HG02852 (cell line): ENCODE results near the gene ATP1A4.

Experiments used
- ATAC-seq: cut with Tn5 transposase; IDR thresholded peaks from one replicate; pipeline ENCODE4 v1.9.1; 2021; ENCODE audit warnings: mild to moderate bottlenecking, moderate library complexity; ENCODE audit not compliant: unreplicated experiment

Gene ATP1A4

DNA sequence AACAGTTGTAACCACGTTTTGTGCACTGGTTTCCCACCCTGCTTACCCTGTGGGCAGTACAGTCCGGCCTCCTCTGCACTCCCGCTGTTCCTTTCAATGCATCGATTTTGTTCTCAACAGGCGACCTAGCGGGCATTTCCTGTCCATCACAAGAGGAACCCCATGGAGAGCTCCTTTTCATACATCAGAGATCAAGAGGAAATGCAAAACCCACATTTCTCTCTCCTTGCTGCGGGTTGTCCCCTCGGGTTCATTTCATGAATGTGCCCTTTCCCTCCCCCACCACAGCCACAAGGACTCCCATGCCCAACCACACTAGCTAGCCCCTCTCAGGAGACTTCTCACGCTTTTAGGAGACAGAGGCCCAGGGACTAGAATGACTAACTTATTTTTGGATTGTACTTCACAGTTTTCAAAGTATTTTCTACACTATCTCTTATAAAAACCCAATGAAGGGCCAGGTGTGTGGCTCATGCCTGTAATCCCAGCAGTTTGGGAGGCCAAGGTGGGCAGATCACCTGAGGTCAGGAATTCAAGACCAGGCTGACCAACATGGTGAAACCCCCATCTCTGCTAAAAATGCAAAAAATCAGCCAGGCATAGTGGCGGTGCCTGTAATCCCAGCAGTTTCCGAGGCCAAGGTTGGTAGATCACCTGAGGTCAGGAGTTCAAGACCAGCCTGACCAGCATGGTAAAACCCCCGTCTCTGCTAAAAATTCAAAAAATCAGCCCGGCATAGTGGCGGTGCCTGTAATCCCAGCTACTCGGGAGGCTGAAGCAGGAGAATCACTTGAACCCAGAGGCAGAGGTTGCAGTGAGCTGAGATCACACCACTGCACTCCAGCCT lies 18.4 kb downstream of the ATP1A4 start:
- ATAC-seq = no peak

DNA sequence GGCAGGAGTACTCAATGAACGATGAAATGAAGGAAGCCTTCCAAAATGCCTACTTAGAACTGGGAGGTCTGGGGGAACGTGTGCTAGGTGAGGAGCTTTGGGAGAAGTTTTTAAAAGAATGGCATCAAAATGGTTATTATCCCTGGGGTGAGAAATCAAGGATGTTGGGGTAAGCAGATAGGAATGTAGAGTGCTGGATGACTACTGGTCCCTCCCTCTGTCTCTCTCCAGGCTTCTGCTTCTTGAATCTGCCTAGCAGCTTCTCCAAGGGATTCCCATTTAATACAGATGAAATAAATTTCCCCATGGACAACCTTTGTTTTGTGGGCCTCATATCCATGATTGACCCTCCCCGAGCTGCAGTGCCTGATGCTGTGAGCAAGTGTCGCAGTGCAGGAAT lies 20.0 kb downstream of the ATP1A4 start:
- ATAC-seq = no peak

DNA sequence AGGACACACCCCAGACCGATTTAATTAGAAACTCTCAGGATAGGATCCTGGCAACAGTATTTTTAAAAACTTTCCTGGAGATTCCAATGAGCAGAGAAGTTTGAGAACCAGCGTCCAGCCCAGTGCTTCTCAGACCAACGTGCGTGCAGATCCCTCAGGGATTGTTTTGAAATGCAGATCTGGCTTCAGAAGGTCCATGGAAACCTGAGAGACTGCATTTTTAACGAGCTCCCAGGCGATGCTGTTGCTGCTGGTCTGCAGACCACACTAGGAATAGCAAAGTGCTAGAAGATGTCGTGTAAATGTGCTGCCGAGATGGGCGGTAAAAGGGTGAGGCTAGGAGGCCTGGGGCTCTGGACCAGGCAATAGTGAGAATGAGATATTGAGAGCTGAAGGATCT lies 20.6 kb downstream of the ATP1A4 start:
- ATAC-seq = no peak

DNA sequence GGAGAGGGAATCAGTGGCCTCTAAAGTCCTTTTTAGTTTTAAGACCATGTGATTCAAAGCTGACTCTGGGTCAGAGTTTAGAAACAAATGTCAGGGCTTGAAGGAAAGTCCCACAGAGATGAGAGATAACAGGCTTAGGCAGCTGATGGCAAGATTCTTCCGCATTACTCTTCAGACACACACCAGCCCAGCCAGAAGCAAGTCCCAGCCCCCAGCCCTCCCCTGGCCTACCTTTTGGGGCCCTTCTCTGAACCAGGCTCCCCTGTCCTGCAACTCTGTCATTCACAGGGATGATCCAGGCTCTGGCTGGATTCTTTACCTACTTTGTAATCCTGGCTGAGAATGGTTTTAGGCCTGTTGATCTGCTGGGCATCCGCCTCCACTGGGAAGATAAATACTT lies 25.8 kb downstream of the ATP1A4 start:
- no peak for ATAC-seq

DNA sequence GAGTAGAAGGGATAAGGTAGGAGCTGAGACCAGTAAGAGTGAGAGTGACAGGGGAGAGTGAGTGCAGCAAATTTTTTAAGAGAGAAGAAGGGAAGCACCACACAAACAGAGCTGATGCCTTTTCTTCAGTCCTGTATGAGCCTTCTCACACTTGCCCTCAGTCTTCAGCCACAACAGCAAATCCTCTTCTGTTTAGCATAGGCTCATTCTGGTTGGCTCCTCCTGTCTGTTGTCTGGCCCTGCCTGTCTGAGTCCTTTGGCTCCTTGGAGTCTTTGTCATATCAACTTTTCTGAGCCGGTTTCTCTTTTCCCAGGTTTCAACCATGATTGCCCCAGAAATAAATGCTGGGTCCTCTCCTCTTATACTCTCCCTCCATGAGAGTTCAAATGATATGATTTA lies 26.3 kb downstream of the ATP1A4 start:
- no peak for ATAC-seq

DNA sequence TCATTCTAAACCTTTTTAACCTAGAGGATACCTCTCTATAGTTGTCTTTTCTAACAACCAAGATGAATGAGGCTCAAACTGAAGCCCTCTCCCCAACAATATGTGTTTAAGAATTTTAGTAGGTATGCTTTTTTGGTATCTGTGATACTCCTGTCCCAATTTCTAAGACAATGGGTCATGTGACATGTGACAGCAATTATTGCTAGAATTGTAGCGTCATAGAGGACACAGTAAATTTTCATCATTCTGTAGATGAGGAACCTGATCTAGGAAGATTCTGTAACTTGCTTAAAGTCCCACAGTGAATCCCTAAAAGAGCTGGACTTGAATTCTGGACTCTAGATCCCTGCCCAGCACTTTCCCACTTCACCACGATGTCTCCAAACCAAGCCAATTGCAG lies 27.3 kb downstream of the ATP1A4 start:
- no peak for ATAC-seq

DNA sequence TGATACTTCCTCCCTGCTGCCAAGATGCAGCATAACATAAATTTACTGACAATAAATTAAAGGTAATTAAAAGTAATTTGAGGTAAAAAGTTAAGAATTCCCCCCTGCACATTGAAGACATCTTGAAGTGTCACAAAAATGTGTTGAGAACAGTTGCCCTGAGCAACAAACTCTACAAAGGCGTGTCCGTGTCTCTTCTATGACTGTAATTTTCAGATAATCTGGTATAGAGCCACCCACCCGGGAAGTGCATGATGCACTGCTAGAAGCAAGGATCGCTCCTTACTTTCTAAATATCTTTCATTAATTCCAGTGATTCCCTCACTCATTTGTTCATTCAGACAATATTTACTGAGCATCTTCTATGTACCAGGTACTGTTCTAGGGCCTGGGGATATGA lies 27.9 kb downstream of the ATP1A4 start:
- ATAC-seq = no peak

DNA sequence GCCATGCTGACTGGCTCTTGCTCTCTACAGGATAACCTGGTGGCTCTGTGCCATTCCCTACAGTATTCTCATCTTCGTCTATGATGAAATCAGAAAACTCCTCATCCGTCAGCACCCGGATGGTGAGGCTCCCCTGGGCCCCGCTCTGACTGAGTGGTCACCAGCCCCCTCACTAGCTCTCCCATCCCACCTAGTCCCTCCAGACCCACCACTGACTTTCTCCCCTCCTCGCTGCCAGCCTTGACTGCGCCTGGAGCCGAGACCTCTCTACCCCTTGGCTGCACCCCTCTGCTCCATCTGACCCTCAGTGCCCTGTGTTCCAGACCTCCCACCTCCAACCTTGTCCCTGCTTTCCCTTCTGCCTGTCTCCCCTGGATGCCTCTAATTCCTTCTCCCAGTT lies 34.8 kb downstream of the ATP1A4 start:
- no peak for ATAC-seq

DNA sequence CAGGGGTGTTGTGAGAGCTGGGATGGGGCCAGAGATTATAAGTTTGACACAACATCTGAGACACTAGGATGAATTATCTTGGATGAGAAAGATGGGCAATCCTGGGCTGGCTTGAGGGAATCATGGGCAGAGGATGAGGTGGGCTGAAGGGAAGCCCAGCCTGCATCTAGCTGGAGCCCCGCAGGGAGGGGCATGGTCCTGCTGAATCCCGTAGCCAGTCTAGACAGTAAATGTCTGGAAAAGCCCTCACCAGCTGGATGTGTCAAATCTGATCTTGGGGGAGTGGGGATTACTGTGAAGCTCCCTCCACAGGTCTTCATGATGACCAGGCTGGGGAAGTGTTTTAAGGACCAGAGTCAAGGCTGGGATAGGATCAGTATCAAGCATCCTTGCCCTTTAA lies 35.3 kb downstream of the ATP1A4 start:
- no peak for ATAC-seq

DNA sequence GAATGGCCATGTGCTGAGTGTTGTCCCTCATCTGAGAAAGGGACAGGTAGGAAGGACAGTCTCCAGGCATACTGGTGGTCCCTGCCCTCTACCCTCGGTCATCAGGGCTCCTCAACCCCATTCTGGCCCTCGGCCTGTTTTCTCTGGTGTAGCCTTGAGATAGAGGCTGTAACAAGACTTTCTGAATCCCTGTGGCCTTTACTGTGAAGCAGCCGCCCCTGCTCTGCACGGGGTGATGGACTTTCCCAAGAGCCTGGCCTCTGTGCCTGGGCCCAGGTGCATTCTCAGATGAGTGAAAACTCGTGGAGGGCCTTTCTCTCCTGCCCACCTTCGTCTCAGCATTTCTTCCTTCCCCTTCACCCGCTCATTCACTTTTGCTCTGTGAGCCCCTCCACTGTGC lies 36.0 kb downstream of the ATP1A4 start:
- no peak for ATAC-seq

DNA sequence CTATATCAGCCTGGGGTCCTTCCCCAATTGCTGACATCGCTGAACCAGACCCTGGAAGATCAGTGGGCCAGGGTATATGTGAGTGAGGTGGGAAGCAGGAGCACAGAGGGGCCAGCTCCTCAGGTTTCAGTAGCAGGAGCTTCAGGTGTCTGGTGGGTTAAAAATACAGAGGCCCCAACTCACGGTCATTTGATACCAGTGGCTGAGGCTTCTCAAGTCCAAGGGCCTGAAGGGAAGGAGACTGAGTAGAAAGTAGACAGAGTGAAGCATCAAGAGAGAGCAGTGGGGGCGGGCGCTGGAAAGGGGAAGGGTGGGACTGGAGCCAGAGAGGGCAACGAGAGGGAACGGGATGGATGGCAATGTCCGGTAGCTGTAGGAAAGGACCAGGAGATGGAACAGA lies 36.9 kb downstream of the ATP1A4 start:
- ATAC-seq = no peak

DNA sequence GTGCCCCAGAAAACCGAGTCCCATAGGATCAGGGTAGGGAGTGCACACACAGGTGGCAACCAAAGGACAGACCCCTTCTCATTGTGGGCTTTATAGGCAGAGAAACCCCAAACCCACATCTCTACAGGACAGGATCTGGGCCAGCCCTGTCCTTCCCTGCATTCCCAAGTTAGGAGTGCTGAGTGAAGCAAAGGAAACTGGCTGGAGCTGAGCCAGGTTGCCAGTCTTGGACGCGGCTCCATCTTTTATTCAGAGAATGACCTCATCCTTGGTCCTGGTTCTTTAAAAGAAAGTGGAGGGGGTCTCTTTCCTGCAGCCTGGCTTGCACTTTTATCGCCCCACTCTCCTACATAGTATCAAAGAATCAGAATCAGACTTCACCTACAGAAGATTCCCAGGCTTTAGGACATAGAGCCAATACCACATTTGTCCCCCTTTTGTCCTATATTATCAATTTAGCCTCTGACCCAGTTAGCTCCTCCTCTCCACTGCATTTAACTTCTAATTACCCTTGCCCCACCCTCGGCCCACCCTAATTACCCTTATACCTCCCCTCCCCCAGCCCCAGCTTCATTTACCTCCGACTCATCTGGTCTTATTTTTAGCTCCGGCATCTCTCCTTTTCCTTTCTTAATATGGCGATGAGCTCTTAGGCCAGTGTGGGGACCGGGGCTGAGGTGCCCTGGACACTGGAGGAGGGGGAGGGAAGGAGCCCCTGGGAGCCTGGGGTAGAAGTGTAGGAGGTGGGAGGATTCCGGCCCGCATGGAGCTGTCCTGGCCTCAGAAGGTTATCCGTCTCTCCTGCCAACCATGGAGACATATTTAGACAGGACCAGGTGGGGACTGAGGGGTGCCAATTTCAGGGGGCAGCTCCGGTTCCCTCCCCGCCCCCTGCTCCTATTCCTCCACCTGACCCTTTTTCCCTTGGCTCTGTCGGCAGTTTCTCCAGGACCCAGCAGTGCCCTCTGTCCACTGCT lies 38.5 kb downstream of the ATP1A4 start, which contains the start of gene CASQ1:
TSS of gene CASQ1 (plus strand) at position 927 of the 977 bp plus-strand sequence. CDS start 177 bp downstream, outside the sequence.
- ATAC-seq = no peak

DNA sequence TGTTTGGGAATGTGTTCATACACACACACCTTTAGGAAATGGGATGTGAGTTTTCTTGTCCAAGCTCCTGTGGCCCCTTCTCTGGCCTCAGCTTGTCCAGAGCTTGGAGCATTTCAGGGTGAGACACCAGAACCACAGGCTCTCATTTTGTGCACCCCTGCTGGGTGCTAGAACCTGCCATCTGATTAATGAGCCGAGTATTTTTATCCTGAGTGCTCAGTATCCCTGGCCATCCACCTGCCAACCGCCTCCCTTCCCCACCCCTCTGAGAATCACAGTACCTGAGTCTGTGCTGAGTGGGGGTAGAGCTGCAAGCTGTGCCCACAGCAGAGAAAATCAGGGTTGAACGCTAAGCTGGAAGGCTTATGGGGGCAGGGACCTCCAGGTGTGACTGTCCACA lies 40.4 kb downstream of the ATP1A4 start:
- ATAC-seq = no peak

DNA sequence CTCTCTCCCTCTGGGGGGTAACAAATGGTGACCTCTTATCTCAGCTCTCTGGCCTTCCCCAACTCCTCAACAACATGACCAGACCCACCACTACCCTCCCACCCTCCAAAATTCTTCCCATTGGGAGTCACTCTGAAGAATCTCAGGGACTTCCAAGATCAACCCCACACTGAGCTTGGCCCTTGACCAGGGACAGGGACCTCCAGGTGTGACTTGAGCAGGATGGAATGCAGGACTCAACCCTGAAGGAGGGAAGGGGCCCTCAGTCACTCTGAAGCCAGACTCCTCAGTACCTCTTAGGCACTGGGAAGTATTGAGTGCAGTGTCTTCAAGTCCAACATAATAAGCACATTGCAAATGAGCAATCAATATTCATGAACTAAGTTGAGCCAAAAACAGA lies 40.8 kb downstream of the ATP1A4 start:
- ATAC-seq = no peak

DNA sequence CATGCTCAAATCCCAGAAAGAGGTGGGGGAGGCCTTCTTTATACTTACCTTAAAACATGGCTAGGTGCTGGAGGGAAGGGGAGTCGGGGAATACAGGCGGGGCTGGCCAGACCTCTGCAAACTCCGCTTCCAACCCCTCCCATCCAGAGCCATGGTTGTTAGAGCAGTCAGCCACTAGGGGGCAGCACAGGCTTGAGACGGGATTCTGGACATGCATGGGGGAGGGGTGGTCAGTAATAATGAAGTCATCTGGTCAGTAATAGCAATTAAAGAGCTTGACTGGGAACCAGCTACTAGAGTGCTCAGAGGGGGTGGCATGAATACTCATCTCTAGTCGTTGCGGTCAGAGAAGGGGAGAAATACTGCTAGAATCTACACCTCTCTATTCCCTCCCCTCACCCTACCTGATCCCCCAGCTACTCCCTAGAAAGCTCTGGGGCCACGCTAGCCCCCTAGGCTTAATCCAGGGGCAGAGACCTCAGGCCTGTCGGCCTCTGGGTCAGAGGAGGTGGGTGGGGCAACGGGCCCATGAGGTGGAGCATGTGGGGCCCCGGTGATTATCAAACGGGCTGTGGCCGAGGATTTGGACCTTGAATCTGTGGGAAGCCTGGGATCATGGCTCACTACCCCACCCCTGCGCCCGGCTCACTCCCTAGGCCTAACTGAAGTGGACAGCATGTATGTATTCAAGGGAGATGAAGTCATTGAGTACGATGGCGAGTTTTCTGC lies 41.9 kb downstream of the ATP1A4 start:
- no peak for ATAC-seq

DNA sequence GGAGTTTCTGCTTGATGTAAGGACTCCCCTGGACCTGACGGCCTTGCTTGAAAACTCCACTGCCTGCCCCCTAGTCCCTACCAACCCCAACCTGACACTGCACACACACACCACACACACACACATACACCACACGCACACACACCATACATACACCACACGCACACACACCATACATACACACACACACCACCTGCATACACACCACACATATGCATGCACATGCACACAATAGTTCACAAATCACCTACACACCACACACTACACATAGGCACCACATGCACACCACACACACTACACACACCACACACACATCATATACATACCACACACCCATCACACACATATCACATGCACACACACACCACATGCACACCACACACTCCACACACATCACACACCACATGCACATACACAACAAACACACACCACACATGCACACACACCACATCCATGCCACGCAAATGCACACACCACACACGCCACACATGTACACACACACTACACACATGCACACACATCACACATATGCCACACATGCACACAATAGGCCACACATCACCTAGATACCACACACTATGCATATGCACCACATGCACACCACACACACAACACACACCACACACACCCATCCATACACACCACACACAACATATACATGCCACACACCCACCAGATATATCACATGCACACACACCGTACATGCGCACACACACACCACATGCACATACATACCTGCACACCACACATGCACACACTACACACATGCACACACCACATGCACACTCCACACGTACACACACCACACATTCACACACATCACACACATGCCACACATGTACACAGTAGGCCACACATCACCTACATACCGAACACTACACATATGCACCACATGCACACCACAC lies 42.7 kb downstream of the ATP1A4 start:
- no peak for ATAC-seq

DNA sequence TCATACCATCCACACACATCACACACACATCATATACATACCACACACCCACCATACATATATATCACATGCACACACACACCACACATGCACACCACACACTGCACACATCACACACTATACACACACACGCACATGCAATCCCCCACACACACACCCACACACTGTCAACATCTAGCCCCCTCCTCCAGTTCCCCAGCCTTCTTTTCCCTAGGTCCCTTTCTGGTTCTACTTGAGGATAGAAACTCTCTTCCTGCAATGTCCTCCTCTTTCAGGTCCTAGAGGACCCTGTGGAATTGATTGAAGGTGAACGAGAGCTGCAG lies 43.3 kb downstream of the ATP1A4 start:
- no peak for ATAC-seq

DNA sequence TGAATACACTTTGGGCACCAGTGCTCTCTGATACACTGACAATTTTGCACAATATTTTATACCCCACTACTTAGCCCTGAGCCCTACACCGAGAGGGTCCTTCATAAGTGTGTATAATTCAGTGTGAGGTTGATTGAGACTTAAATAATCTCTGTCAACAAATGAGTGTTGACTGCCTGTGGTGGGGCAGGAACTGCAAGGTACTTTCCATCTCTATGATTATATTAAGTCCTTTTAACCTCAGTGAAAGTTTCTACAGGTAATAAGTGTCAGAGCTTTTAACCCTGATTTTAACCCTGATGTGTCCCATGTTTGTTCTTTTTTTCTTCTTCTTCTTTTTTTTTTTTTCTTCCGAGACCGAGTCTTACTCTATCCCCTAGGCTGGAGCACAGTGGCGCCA lies 44.7 kb downstream of the ATP1A4 start:
- no peak for ATAC-seq

DNA sequence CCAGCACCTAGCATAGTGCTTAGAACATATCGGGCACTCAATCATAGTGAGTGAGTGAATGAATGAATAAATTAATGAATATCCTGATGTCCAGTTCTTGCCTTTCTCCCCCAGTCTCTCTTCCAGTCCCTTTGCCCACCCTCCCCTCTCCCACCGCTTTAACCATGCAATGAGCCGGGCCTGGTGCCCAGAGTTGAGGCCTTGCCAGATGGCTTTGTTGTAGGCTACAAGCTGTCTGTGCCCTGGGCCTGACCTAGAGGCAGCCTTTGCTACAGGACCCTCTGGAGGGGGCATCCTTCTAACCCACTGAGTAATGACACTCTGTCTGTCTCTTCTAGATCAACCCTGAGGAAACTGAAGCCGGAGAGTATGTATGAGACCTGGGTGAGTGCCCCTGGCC lies 45.8 kb downstream of the ATP1A4 start:
- ATAC-seq = no peak

DNA sequence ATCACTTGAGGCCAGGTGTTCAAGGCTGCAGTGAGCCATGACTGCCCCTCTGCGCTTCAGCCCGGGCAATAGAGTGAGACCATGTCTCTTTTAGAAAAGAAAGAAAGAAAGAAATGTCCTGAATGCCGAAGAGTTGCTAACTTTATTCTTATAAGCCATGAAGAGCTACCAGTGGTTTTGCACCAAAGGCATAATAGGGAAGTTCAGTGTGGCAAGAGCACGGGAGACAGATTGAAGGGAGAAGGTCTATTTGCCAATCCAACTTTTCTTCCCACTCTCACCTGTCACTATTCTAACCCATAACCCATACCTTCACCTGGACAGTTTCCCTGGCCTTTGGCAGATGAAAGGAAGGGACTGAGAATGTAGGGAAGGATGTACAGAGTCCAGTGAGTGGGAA lies 49.4 kb downstream of the ATP1A4 start:
- ATAC-seq = no peak
